ENCODE results near the gene SCG3.

The SCG3 gene

DNA sequence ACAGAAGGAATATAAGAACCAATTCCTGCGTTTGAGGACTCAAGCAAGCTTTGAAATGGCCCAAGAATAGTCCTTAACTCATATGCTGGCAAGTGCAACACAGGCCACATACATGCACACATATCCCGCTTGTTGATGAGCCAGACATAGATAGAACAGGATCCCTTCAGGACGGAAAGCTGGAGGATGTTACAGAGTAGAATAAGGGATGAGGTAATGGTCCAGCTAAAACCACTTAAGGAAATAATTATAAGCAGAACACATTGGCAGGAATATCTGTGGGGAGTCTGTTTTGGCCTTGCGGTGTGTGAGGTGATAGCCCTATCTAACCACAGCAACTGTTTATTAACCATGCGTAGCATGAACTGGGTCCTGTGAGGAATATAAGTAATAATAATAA, 25.0 kb downstream of the SCG3 start:
- no peaks in the 10 kb centered on the region for H3K36me3 ChIP-seq (ENCODE audit: control insufficient read depth, insufficient read depth, low read length)
- H3K4me3 ChIP-seq (ENCODE audit: low read depth, low read length), result no peak overlapping the region
- H3K9ac ChIP-seq, result no peak overlapping the region
- H3K27me3 ChIP-seq (ENCODE audit: control insufficient read depth, insufficient read depth, low read length), result no peaks in the 10 kb centered on the region
- H3K4me1 ChIP-seq, result no peaks in the 10 kb centered on the region
- TF ChIP-seq, protein P1, sequence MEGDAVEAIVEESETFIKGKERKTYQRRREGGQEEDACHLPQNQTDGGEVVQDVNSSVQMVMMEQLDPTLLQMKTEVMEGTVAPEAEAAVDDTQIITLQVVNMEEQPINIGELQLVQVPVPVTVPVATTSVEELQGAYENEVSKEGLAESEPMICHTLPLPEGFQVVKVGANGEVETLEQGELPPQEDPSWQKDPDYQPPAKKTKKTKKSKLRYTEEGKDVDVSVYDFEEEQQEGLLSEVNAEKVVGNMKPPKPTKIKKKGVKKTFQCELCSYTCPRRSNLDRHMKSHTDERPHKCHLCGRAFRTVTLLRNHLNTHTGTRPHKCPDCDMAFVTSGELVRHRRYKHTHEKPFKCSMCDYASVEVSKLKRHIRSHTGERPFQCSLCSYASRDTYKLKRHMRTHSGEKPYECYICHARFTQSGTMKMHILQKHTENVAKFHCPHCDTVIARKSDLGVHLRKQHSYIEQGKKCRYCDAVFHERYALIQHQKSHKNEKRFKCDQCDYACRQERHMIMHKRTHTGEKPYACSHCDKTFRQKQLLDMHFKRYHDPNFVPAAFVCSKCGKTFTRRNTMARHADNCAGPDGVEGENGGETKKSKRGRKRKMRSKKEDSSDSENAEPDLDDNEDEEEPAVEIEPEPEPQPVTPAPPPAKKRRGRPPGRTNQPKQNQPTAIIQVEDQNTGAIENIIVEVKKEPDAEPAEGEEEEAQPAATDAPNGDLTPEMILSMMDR (IDR thresholded peaks at IDR 0.05), result no peak
- H3K79me2 ChIP-seq, result no peaks in the 10 kb centered on the region
- H2AFZ ChIP-seq, result no peak overlapping the region
- H3K4me2 ChIP-seq (ENCODE audit: low read length), result no peak overlapping the region
- no peaks in the 10 kb centered on the region for H3K9me3 ChIP-seq (ENCODE audit: control insufficient read depth, low read length)
- no peak overlapping the region for H3K27ac ChIP-seq

DNA sequence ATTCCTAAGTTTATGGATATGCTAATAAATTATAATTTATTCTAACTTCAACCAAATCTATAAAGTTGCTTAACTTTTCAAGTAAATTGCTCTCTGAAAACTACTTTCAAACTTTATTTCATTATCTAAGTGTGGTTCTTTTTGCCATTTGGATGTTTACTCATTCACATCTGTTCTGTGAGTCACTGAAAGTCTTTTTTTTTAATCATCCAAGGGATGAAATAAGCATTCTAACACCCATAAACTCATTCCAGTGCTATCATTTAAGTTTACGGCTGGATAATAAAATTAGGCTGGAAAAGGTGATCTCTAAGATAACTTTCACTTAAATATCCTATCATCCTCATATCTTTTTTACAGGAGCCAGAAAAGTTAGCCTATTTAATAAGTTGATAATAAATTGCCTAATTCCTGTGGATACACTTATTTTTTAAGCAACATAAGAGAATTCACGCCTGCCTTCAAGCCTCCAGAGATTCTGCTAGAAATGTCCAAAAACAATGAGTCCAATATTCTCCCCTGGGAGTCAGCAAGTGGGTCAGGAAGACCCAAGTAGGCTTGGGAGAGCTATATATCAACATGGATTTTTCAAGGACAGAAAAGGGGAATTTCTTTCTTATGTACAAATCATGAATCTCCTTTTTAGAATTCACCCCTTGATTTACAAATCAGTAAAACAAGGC, 25.8 kb downstream of the SCG3 start:
- no peak overlapping the region for H2AFZ ChIP-seq
- TF ChIP-seq, protein P1 (IDR thresholded peaks at IDR 0.05), result no peak
- H3K9me3 ChIP-seq (ENCODE audit: control insufficient read depth, low read length), result no peaks in the 10 kb centered on the region
- H3K4me1 ChIP-seq, result no peaks in the 10 kb centered on the region
- no peaks in the 10 kb centered on the region for H3K36me3 ChIP-seq (ENCODE audit: control insufficient read depth, insufficient read depth, low read length)
- no peak overlapping the region for H3K27ac ChIP-seq
- no peak overlapping the region for H3K4me3 ChIP-seq (ENCODE audit: low read depth, low read length)
- no peak overlapping the region for H3K9ac ChIP-seq
- no peaks in the 10 kb centered on the region for H3K27me3 ChIP-seq (ENCODE audit: control insufficient read depth, insufficient read depth, low read length)
- no peaks in the 10 kb centered on the region for H3K79me2 ChIP-seq
- no peak overlapping the region for H3K4me2 ChIP-seq (ENCODE audit: low read length)

DNA sequence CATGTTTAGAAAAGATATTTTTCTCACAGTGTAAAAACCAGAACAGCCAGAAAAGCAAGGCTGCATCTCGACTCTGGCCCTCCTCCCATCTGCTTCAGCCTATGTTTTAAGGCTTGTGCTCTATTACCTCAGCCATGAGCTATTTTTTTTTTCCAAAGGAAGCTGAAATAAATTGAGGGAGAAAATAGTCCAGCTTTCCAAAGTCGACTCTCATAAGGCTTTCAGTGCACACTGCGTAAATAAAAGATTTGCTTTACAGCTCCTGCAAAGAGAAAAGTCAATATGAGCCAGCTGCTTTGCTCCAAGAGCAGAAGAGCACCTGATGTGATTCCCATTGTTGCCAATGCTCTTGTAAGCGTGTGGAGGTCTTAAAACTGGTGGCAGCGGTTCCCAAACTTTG, 26.7 kb downstream of the SCG3 start:
- H3K79me2 ChIP-seq, result no peaks in the 10 kb centered on the region
- TF ChIP-seq, protein P1 (IDR thresholded peaks at IDR 0.05), result no peak
- H3K9ac ChIP-seq, result no peak overlapping the region
- no peaks in the 10 kb centered on the region for H3K4me1 ChIP-seq
- no peak overlapping the region for H2AFZ ChIP-seq
- H3K4me3 ChIP-seq (ENCODE audit: low read depth, low read length), result no peak overlapping the region
- no peaks in the 10 kb centered on the region for H3K36me3 ChIP-seq (ENCODE audit: control insufficient read depth, insufficient read depth, low read length)
- no peaks in the 10 kb centered on the region for H3K27me3 ChIP-seq (ENCODE audit: control insufficient read depth, insufficient read depth, low read length)
- no peaks in the 10 kb centered on the region for H3K9me3 ChIP-seq (ENCODE audit: control insufficient read depth, low read length)
- H3K27ac ChIP-seq, result no peak overlapping the region
- H3K4me2 ChIP-seq (ENCODE audit: low read length), result no peak overlapping the region

DNA sequence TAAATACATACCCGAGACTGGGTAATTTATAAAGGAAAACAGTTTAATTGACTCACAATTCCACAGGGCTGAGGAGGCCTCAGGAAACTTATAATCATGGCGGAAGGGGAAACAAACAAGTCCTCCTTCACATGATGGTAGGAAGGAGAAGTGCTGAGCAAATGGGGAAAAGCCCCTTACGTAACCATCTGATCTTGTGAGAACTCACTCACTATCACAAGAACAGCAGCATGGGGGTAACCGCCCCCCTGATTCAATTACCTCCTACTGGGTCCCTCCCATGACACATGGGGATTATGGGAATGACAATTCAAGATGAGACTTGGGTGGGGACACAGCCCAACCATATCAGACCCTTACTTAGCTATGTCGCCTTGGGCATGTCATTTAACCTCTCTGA, 27.7 kb downstream of the SCG3 start:
- no peak overlapping the region for H3K4me2 ChIP-seq (ENCODE audit: low read length)
- no peaks in the 10 kb centered on the region for H3K79me2 ChIP-seq
- TF ChIP-seq, protein P1 (IDR thresholded peaks at IDR 0.05), result no peak
- no peak overlapping the region for H3K9ac ChIP-seq
- no peak overlapping the region for H3K27ac ChIP-seq
- no peak overlapping the region for H2AFZ ChIP-seq
- no peaks in the 10 kb centered on the region for H3K4me1 ChIP-seq
- H3K27me3 ChIP-seq (ENCODE audit: control insufficient read depth, insufficient read depth, low read length), result no peaks in the 10 kb centered on the region
- no peaks in the 10 kb centered on the region for H3K36me3 ChIP-seq (ENCODE audit: control insufficient read depth, insufficient read depth, low read length)
- no peak overlapping the region for H3K4me3 ChIP-seq (ENCODE audit: low read depth, low read length)
- H3K9me3 ChIP-seq (ENCODE audit: control insufficient read depth, low read length), result no peaks in the 10 kb centered on the region

DNA sequence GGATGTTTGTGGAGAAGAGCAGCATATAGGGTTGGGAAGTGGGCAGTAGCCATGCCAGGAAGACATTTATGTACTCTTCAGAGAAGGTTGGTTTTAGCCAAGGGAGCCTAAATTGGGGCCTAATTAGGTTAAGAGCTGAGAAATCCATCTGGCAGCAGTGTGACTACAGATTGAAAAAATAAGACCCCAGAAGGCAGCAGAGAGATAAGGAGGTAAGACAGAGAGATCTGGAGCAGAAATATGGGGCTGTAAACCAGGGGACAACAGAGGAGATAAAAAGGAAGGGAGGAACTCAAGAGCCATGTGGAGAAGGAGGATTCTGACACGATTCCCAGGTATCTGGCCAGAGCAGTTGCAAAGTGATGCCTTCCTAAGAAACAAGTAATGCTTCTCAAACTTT, 32.9 kb downstream of the SCG3 start:
- Histone ChIP-seq H3K79me2 (no peaks in the 10 kb centered on the region), H3K9me3 (ENCODE audit: control insufficient read depth, low read length) (no peaks in the 10 kb centered on the region), H3K27me3 (ENCODE audit: control insufficient read depth, insufficient read depth, low read length) (no peaks in the 10 kb centered on the region), H3K9ac (no peak overlapping the region), H3K4me2 (ENCODE audit: low read length) (no peak overlapping the region), H3K4me1 (no peaks in the 10 kb centered on the region), H3K36me3 (ENCODE audit: control insufficient read depth, insufficient read depth, low read length) (no peaks in the 10 kb centered on the region), H2AFZ (no peak overlapping the region), H3K27ac (no peak overlapping the region), H3K4me3 (ENCODE audit: low read depth, low read length) (no peak overlapping the region)
- TF ChIP-seq, protein P1 (IDR thresholded peaks at IDR 0.05), result no peak
